A549 (cell line): ENCODE data around the gene NTN1. TPM values are rescaled to one million over a fixed set of nuclear protein-coding genes. Genes with fewer than 3 reads are reported as not detected.

Experiments used
- ATAC-seq, 2 experiments: fragments of 200-7000 bp in 1 of 2; fragments of >200 bp in 1 of 2; cut with Nextera tagmentation in 1 of 2; cut with Tn5 transposase in 1 of 2; 3 replicates each; pipeline versions ENCODE4 v1.8.0 to v1.9.1; 2018 to 2020; ENCODE audit warnings: mild to moderate bottlenecking in 1 of 2, moderate library complexity in 1 of 2
- CTCF ChIA-PET: fragments of 300-600 bp; sonication (Branson Sonifier 250); formaldehyde crosslinking; extraction: SDS; loops from one replicate; lab custom pipeline; 2021; ENCODE audit warnings: antibody characterized with exemption, inconsistent platforms; lab: Yijun Ruan, JAX
- POLR2A ChIA-PET: fragments of 350-600 bp; formaldehyde crosslinking; extraction: SDS; loops from one replicate; lab custom pipeline; 2021; ENCODE audit warnings: antibody characterized with exemption, inconsistent platforms; lab: Yijun Ruan, JAX
- DNase-seq, 2 experiments: peaks; one replicate each; pipeline versions ENCODE4 v3.0.0 to v3.0.0-alpha.2; 2011 to 2016; ENCODE audit warnings: low read depth in 1 of 2, low spot score in 1 of 2
- FAIRE-seq: peaks from 2 replicates; lab custom pipeline; 2011; peaks lifted over from hg19 to GRCh38; lab: Jason Lieb, UNC
- H3K27ac ChIP-seq, 2 experiments: fragments of >200 bp; sonication (Bioruptor Twin); formaldehyde crosslinking; 3 replicates each; pipeline ENCODE4 v1.5.1; 2016 to 2017
- H3K4me1 ChIP-seq: fragments of >200 bp; sonication (Bioruptor Twin); formaldehyde crosslinking; 3 replicates; pipeline ENCODE4 v1.6.1; 2016
- H3K4me2 ChIP-seq: fragments of >200 bp; sonication (Bioruptor Twin); formaldehyde crosslinking; 3 replicates; pipeline ENCODE4 v1.6.1; 2016
- H3K4me3 ChIP-seq: fragments of >200 bp; sonication (Bioruptor Twin); formaldehyde crosslinking; 3 replicates; pipeline ENCODE4 v1.5.1; 2016
- H3K9me3 ChIP-seq: fragments of >200 bp; sonication (Bioruptor Twin); formaldehyde crosslinking; 3 replicates; pipeline ENCODE4 v1.6.1; 2016
- BHLHE40 ChIP-seq: IDR thresholded peaks from 2 replicates; pipeline ENCODE4 v1.6.1; 2012; ENCODE audit warnings: low read depth, low read length, inconsistent platforms
- CBX2 ChIP-seq: fragments of 200-600 bp; sonication (generic); IDR thresholded peaks from 2 replicates; pipeline ENCODE4 v1.6.1; 2016; ENCODE audit warnings: low read depth, mild to moderate bottlenecking, borderline replicate concordance
- CBX8 ChIP-seq: fragments of 200-600 bp; sonication (generic); IDR thresholded peaks from 2 replicates; pipeline ENCODE4 v1.6.1; 2016
- CEBPB ChIP-seq, 2 experiments: fragments of >200 bp in 1 of 2; sonication (Bioruptor Twin) in 1 of 2; formaldehyde crosslinking in 1 of 2; IDR thresholded peaks; 2 replicates each; pipeline ENCODE4 v1.6.1; 2012 to 2016
- CHD2 ChIP-seq: fragments of 150-350 bp; IDR thresholded peaks from 2 replicates; pipeline ENCODE4 v1.6.1; 2014; ENCODE audit warnings: low read length; ENCODE audit not compliant: partially characterized antibody
- CHD4 ChIP-seq: fragments of 200-600 bp; sonication (generic); IDR thresholded peaks from 2 replicates; pipeline ENCODE4 v1.6.1; 2016; ENCODE audit warnings: antibody characterized with exemption, mild to moderate bottlenecking, borderline replicate concordance
- EP300 ChIP-seq, 2 experiments: fragments of >200 bp; sonication (Bioruptor Twin); formaldehyde crosslinking; IDR thresholded peaks; 2 replicates in 1 of 2; 3 replicates in 1 of 2; pipeline ENCODE4 v1.6.1; 2016 to 2017
- FOSB ChIP-seq: fragments of 250-450 bp; sonication (Bioruptor Pico); IDR thresholded peaks from 2 replicates; pipeline ENCODE4 v1.5.0; 2020; ENCODE audit warnings: mild to moderate bottlenecking, moderate library complexity
- FOSL2 ChIP-seq, 2 experiments: fragments of 450-650 bp in 1 of 2; fragments of >200 bp in 1 of 2; sonication (Bioruptor Twin) in 1 of 2; formaldehyde crosslinking; IDR thresholded peaks; 2 replicates each; pipeline versions ENCODE4 v1.5.0 to v1.6.1; 2016 to 2020; ENCODE audit warnings: mild to moderate bottlenecking in 1 of 2, moderate library complexity in 1 of 2
- HDAC2 ChIP-seq: fragments of 200-600 bp; sonication (generic); IDR thresholded peaks from 2 replicates; pipeline ENCODE4 v1.6.1; 2016
- HOXB13 ChIP-seq: fragments of 250-450 bp; sonication (Bioruptor Pico); IDR thresholded peaks from 2 replicates; pipeline ENCODE4 v1.5.0; 2020; ENCODE audit warnings: low read depth, mild to moderate bottlenecking, moderate library complexity
- HOXB5 ChIP-seq: fragments of 250-450 bp; sonication (Bioruptor Pico); IDR thresholded peaks from 2 replicates; pipeline ENCODE4 v1.5.0; 2020; ENCODE audit warnings: mild to moderate bottlenecking, moderate library complexity
- JUN ChIP-seq, 2 experiments: fragments of >200 bp; sonication (Bioruptor Twin); formaldehyde crosslinking; IDR thresholded peaks; 2 replicates in 1 of 2; 3 replicates in 1 of 2; pipeline ENCODE4 v1.6.1; 2016 to 2017
- JUNB ChIP-seq: fragments of >200 bp; sonication (Bioruptor Twin); formaldehyde crosslinking; IDR thresholded peaks from 2 replicates; pipeline ENCODE4 v1.6.1; 2016
- MAFK ChIP-seq: fragments of 450-650 bp; IDR thresholded peaks from 2 replicates; pipeline ENCODE4 v1.6.1; 2014; ENCODE audit not compliant: partially characterized antibody
- NPAS2 ChIP-seq: fragments of 250-450 bp; sonication (Bioruptor Pico); IDR thresholded peaks from 2 replicates; pipeline ENCODE4 v1.8.0; 2022; ENCODE audit warnings: mild to moderate bottlenecking, moderate library complexity, borderline replicate concordance
- NR3C1 ChIP-seq: fragments of >200 bp; sonication (Bioruptor Twin); formaldehyde crosslinking; IDR thresholded peaks from 3 replicates; pipeline ENCODE4 v1.6.1; 2017
- POLR2A ChIP-seq: IDR thresholded peaks from 2 replicates; pipeline ENCODE4 v1.6.1; 2012; ENCODE audit warnings: mild to moderate bottlenecking, low read length
- RCOR1 ChIP-seq: fragments of 150-350 bp; IDR thresholded peaks from 2 replicates; pipeline ENCODE4 v1.6.1; 2014; ENCODE audit warnings: antibody characterized with exemption, low read length, low read depth
- SMC3 ChIP-seq: fragments of >200 bp; sonication (Bioruptor Twin); formaldehyde crosslinking; IDR thresholded peaks from 3 replicates; pipeline ENCODE4 v1.6.1; 2018; ENCODE audit warnings: inconsistent platforms
- ZC3H11A ChIP-seq: fragments of 450-650 bp; IDR thresholded peaks from 2 replicates; pipeline ENCODE4 v1.6.1; 2014; ENCODE audit warnings: antibody characterized with exemption, mild to moderate bottlenecking
- ZFP36 ChIP-seq: fragments of 450-650 bp; IDR thresholded peaks from 2 replicates; pipeline ENCODE4 v1.6.1; 2014; ENCODE audit warnings: borderline replicate concordance; ENCODE audit not compliant: partially characterized antibody
- WGBS: methylation state at CpG from one replicate; pipeline ENCODE4 v1.1.6; 2017; ENCODE audit errors: missing lambda C conversion rate; 5-methylcytosine and 5-hydroxymethylcytosine counted together
- polyA plus RNA-seq, 4 experiments: library from polyadenylated mRNA; depleted of rRNA in 3 of 4; stranded (reverse); fragments of >200 nt; fragmentation: RNase III in 1 of 4; extraction: RNeasy Plus Mini Kit Qiagen cat#74134 plus additional on column Dnase treatment in 1 of 4; gene quantifications; 2 replicates in 3 of 4; 3 replicates in 1 of 4; pipeline ENCODE4 v1.2.3, GENCODE V29; 2011 to 2017
- TF ChIP-seq, protein P1 (sequence below): fragments of >200 bp; sonication (Bioruptor Twin); formaldehyde crosslinking; IDR thresholded peaks from 2 replicates; pipeline ENCODE4 v1.6.1; 2016
- TF ChIP-seq, protein P2 (sequence below): fragments of 450-650 bp; IDR thresholded peaks from 2 replicates; pipeline ENCODE4 v1.6.1; 2014; ENCODE audit warnings: antibody characterized with exemption
- TF ChIP-seq, protein P3 (sequence below): fragments of 250-450 bp; sonication (Bioruptor Pico); IDR thresholded peaks from 2 replicates; pipeline ENCODE4 v1.5.0; 2020; ENCODE audit warnings: low read depth, mild to moderate bottlenecking, moderate library complexity
- TF ChIP-seq, protein P4 (sequence below): fragments of 150-350 bp; IDR thresholded peaks from 2 replicates; pipeline ENCODE4 v1.6.1; 2014; ENCODE audit warnings: low read depth, mild to moderate bottlenecking, low read length

NTN1 gene
- polyA plus RNA-seq, 2 of the 4 experiments (the other 2 are of a cell fraction), result 0.12 to 0.13 TPM

DNA sequence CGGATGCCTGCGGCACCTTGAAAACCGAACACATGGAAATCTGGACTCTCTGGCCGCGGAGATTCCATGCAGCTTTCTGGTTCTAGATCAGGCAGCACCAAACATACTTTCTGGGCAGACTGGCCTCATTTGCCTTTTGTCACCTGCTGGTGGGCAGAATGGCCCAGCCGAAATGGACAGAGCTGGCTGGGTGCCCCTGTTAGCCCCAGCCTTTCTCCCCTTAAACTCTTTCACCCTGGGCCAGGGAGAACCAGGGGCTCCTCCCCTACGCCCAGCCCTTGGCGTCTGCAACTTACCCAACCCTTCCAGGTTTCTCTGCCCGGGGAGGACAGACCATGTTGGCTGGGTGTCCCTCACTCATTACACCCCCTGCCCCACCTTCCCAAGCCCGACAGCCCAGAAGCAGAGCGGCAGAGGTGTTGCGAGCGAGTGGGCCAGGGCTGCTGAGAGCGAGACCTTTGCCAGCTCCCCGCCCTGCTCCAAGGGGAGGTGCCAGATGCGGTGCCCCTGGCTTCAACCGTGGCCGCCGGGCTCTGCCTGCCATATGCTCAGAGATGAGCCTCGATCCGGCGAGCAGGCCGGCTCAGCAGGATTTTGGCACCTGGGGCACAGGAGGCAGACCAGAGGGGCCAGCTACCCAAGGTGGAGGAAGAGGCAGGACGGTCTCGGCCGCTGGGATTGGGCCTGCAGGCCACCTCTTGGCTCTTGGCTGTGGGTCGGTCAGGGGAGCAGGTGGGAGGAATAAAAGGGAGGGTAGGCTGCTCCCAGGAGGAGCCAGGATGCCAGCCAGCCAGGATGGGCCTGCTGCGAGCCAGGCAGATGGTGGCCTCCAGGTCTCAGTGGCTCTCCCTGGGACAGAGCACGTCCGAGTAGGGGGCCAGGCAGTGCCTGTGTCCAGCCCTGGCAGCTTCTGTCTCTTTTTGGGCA lies 191.3 kb downstream of the NTN1 start:
- Histone ChIP-seq H3K4me3 (no peak overlapping the region), H3K4me2 (no peak overlapping the region), H3K27ac (no peak overlapping the region), H3K9me3 (peaks cover 20% of the 10 kb centered on the region), H3K4me1 (peaks cover 6% of the 10 kb centered on the region; the same call in 2 of the 3 replicates)
- DNase-seq (no peak), ATAC-seq (no peak), FAIRE-seq (no peak)
- POLR2A ChIA-PET, result no interaction called here
- WGBS, result 71% methylated on average over 25 of the region's 30 CpGs
- no peak for TF ChIP-seq JUNB
- no peak for TF ChIP-seq CBX8
- no peak for TF ChIP-seq NPAS2
- TF ChIP-seq RCOR1, result no peak
- TF ChIP-seq, protein P1, sequence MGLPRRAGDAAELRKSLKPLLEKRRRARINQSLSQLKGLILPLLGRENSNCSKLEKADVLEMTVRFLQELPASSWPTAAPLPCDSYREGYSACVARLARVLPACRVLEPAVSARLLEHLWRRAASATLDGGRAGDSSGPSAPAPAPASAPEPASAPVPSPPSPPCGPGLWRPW, result no peak
- no peak for TF ChIP-seq NR3C1
- TF ChIP-seq EP300 (IDR thresholded peaks at IDR 0.05), result no peak
- TF ChIP-seq, protein P2, sequence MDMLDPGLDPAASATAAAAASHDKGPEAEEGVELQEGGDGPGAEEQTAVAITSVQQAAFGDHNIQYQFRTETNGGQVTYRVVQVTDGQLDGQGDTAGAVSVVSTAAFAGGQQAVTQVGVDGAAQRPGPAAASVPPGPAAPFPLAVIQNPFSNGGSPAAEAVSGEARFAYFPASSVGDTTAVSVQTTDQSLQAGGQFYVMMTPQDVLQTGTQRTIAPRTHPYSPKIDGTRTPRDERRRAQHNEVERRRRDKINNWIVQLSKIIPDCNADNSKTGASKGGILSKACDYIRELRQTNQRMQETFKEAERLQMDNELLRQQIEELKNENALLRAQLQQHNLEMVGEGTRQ, result no peak
- no peak for TF ChIP-seq CHD2
- TF ChIP-seq BHLHE40, result no peak
- no peak for TF ChIP-seq HOXB5 (CRISPR knock-in tag)
- TF ChIP-seq, protein P3, sequence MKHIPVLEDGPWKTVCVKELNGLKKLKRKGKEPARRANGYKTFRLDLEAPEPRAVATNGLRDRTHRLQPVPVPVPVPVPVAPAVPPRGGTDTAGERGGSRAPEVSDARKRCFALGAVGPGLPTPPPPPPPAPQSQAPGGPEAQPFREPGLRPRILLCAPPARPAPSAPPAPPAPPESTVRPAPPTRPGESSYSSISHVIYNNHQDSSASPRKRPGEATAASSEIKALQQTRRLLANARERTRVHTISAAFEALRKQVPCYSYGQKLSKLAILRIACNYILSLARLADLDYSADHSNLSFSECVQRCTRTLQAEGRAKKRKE (CRISPR knock-in tag), result no peak
- TF ChIP-seq CBX2, result no peak
- TF ChIP-seq ZC3H11A, result no peak
- TF ChIP-seq MAFK, result no peak
- TF ChIP-seq, protein P4, sequence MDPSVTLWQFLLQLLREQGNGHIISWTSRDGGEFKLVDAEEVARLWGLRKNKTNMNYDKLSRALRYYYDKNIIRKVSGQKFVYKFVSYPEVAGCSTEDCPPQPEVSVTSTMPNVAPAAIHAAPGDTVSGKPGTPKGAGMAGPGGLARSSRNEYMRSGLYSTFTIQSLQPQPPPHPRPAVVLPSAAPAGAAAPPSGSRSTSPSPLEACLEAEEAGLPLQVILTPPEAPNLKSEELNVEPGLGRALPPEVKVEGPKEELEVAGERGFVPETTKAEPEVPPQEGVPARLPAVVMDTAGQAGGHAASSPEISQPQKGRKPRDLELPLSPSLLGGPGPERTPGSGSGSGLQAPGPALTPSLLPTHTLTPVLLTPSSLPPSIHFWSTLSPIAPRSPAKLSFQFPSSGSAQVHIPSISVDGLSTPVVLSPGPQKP, result no peak
- no peak for TF ChIP-seq CEBPB (IDR thresholded peaks at IDR 0.05)
- no peak for TF ChIP-seq ZFP36
- CTCF ChIA-PET, result no interaction called here

DNA sequence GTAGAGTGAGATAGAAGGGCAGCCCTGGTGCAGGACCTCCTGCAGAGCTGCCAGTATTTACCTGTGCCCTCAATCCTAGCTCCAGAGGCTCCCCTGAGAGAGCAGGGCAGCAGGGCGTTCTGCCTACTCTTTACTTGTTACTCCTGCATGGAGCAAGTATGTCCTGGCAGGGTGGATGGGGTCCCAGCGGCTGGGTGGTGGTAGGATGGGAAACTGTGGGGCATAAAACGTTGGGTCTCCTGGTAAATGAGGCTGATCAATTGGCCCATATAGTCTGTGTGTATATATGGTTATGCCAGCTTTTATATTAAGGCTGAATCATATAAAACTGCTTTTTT lies 192.0 kb downstream of the NTN1 start:
- WGBS, result 9% methylated on average over 3 of the region's 3 CpGs
- no peak for FAIRE-seq
- Histone ChIP-seq H3K9me3 (peaks cover 20% of the 10 kb centered on the region), H3K4me2 (no peak overlapping the region), H3K27ac (no peak overlapping the region), H3K4me3 (no peak overlapping the region), H3K4me1 (peaks cover 11% of the 10 kb centered on the region; the same call in 2 of the 3 replicates)
- ATAC-seq, result no peak
- DNase-seq, result no peak
- TF ChIP-seq HOXB13 (CRISPR knock-in tag), result no peak
- no peak for TF ChIP-seq FOSL2 (IDR thresholded peaks at IDR 0.05)
- TF ChIP-seq FOSL2 (CRISPR knock-in tag; IDR thresholded peaks at IDR 0.05), result no peak
- no peak for TF ChIP-seq POLR2A
- no peak for TF ChIP-seq JUNB
- no peak for TF ChIP-seq ZFP36
- no peak for TF ChIP-seq ZC3H11A
- TF ChIP-seq CHD4, result no peak
- TF ChIP-seq NR3C1, result no peak
- no peak for TF ChIP-seq EP300 (IDR thresholded peaks at IDR 0.05)
- TF ChIP-seq CEBPB (IDR thresholded peaks at IDR 0.05), result no peak
- TF ChIP-seq JUN (IDR thresholded peaks at IDR 0.05), result no peak
- TF ChIP-seq SMC3, result no peak
- TF ChIP-seq, protein P3 (CRISPR knock-in tag), result no peak
- no peak for TF ChIP-seq FOSB (CRISPR knock-in tag)
- TF ChIP-seq MAFK, result no peak
- TF ChIP-seq HDAC2, result no peak
- CTCF ChIA-PET, result no interaction called here
- POLR2A ChIA-PET, result no interaction called here
